Fibroblast of skin of abdomen (primary cell): ENCODE results near the gene ZNF408.

ENCODE experiments used
- DNase-seq: peaks from one replicate; pipeline ENCODE4 v3.0.0-alpha.2; 2013

ZNF408 gene

GRCh38 chr11:46676436-46677158 is 24.2 kb upstream of the ZNF408 start:
- no peak for DNase-seq

- DNase-seq = no peak
These were observed 23.7 kb upstream of the ZNF408 start for GRCh38 chr11:46677169-46677568.

GRCh38 chr11:46677991-46678740 is 22.7 kb upstream of the ZNF408 start:
- no peak for DNase-seq

GRCh38 chr11:46678741-46679130 is 22.1 kb upstream of the ZNF408 start:
- DNase-seq = no peak

GRCh38 chr11:46679241-46680163 is 21.3 kb upstream of the ZNF408 start:
- no peak for DNase-seq

- DNase-seq = no peak
These were observed 20.6 kb upstream of the ZNF408 start for GRCh38 chr11:46680164-46680760.

GRCh38 chr11:46680815-46681214 is 20.0 kb upstream of the ZNF408 start:
- DNase-seq = no peak

- no peak for DNase-seq
These were observed 19.0 kb upstream of the ZNF408 start for GRCh38 chr11:46681814-46682213.

- no peak for DNase-seq
These were observed 17.8 kb upstream of the ZNF408 start for GRCh38 chr11:46682773-46683752.

- DNase-seq = no peak
These were observed 16.5 kb upstream of the ZNF408 start for GRCh38 chr11:46684367-46684766.

GRCh38 chr11:46686886-46687795 is 13.7 kb upstream of the ZNF408 start:
- peak; percentile 53 for DNase-seq

- DNase-seq = no peak
These were observed 10.1 kb upstream of the ZNF408 start for GRCh38 chr11:46690702-46691101.

GRCh38 chr11:46692450-46692849 is 8.4 kb upstream of the ZNF408 start:
- DNase-seq = peak; percentile 58

- peak; percentile 65 for DNase-seq
These were observed 7.2 kb upstream of the ZNF408 start for GRCh38 chr11:46693597-46694012.

- DNase-seq = no peak
These were observed 6.8 kb upstream of the ZNF408 start for GRCh38 chr11:46694072-46694471.

GRCh38 chr11:46694607-46695006 is 6.2 kb upstream of the ZNF408 start:
- no peak for DNase-seq

GRCh38 chr11:46695345-46696211 is 5.3 kb upstream of the ZNF408 start:
- DNase-seq = no peak

GRCh38 chr11:46696212-46696558 is 4.6 kb upstream of the ZNF408 start:
- no peak for DNase-seq

- DNase-seq = no peak
These were observed 3.5 kb upstream of the ZNF408 start for GRCh38 chr11:46697303-46697702.
